ENCODE data around the gene CTU1.

Gene CTU1

GRCh38 chr19:51148580-51148979 lies 40.4 kb upstream of the CTU1 start:
- no peak overlapping the region for H2AFZ ChIP-seq (ENCODE audit: insufficient read depth, low read length, poor library complexity)
- H3K4me3 ChIP-seq (ENCODE audit: low read depth, low read length), result no peak overlapping the region
- no peak overlapping the region for H2BK12ac ChIP-seq (ENCODE audit: low read length)
- H2AK5ac ChIP-seq (ENCODE audit: low read length), result no peak overlapping the region
- no peaks in the 10 kb centered on the region for H3K27me3 ChIP-seq (ENCODE audit: insufficient read depth, low read length)
- H3K14ac ChIP-seq (ENCODE audit: low read length), result no peak overlapping the region
- no peak overlapping the region for H3K4ac ChIP-seq (ENCODE audit: low read depth, low read length)
- H3K9me3 ChIP-seq (ENCODE audit: insufficient read depth, low read depth, low read length), result no peaks in the 10 kb centered on the region
- no peak overlapping the region for H3K9ac ChIP-seq (ENCODE audit: low read length)
- no peak overlapping the region for H4K91ac ChIP-seq (ENCODE audit: low read depth, low read length)
- H3K79me1 ChIP-seq (ENCODE audit: low read length), result no peaks in the 10 kb centered on the region
- H3K4me2 ChIP-seq (ENCODE audit: low read length), result no peak overlapping the region
- no peak for DNase-seq
- no peak overlapping the region for H4K12ac ChIP-seq (ENCODE audit: low read depth, low read length)
- H2BK120ac ChIP-seq (ENCODE audit: insufficient read depth, low read length, poor library complexity), result no peak overlapping the region
- no CpG with 5 or more reads among the region's 3 CpGs for WGBS (ENCODE audit: extremely low coverage, insufficient coverage, insufficient read length)
- no peak overlapping the region for H3K18ac ChIP-seq (ENCODE audit: low read length)
- H3K79me2 ChIP-seq (ENCODE audit: control insufficient read depth, insufficient read depth, low read length, poor library complexity), result no peaks in the 10 kb centered on the region
- H3K36me3 ChIP-seq (ENCODE audit: control insufficient read depth in 1 of 2, insufficient read depth in 2 of 2, low read length in 2 of 2), result no peaks in the 10 kb centered on the region
- H3K23ac ChIP-seq (ENCODE audit: low read length), result no peak overlapping the region
- H3K4me1 ChIP-seq (ENCODE audit: control insufficient read depth in 1 of 2, insufficient read depth in 2 of 2, low read length in 2 of 2), result peaks cover 0 to 2% of the 10 kb centered on the region in 2 experiments
- H3K27ac ChIP-seq (ENCODE audit: low read depth, low read length), result no peak overlapping the region
- H4K8ac ChIP-seq (ENCODE audit: low read depth, low read length), result no peak overlapping the region
- no peak overlapping the region for H2BK5ac ChIP-seq (ENCODE audit: low read depth, low read length, poor library complexity)

- H3K79me1 ChIP-seq (ENCODE audit: low read length), result no peaks in the 10 kb centered on the region
- no peaks in the 10 kb centered on the region for H3K27me3 ChIP-seq (ENCODE audit: insufficient read depth, low read length)
- H2BK120ac ChIP-seq (ENCODE audit: insufficient read depth, low read length, poor library complexity), result no peak overlapping the region
- H3K9ac ChIP-seq (ENCODE audit: low read length), result no peak overlapping the region
- no peak for DNase-seq
- H2BK5ac ChIP-seq (ENCODE audit: low read depth, low read length, poor library complexity), result no peak overlapping the region
- H3K36me3 ChIP-seq (ENCODE audit: control insufficient read depth in 1 of 2, insufficient read depth in 2 of 2, low read length in 2 of 2), result no peaks in the 10 kb centered on the region
- no peak overlapping the region for H2AK5ac ChIP-seq (ENCODE audit: low read length)
- H3K27ac ChIP-seq (ENCODE audit: low read depth, low read length), result no peak overlapping the region
- H3K79me2 ChIP-seq (ENCODE audit: control insufficient read depth, insufficient read depth, low read length, poor library complexity), result no peaks in the 10 kb centered on the region
- H4K8ac ChIP-seq (ENCODE audit: low read depth, low read length), result no peak overlapping the region
- WGBS (ENCODE audit: extremely low coverage, insufficient coverage, insufficient read length), result no CpG with 5 or more reads among the region's 1 CpG
- H3K9me3 ChIP-seq (ENCODE audit: insufficient read depth, low read depth, low read length), result no peaks in the 10 kb centered on the region
- no peak overlapping the region for H2BK12ac ChIP-seq (ENCODE audit: low read length)
- H3K4ac ChIP-seq (ENCODE audit: low read depth, low read length), result no peak overlapping the region
- H2AFZ ChIP-seq (ENCODE audit: insufficient read depth, low read length, poor library complexity), result no peak overlapping the region
- H3K18ac ChIP-seq (ENCODE audit: low read length), result no peak overlapping the region
- no peak overlapping the region for H3K4me2 ChIP-seq (ENCODE audit: low read length)
- H3K4me1 ChIP-seq (ENCODE audit: control insufficient read depth in 1 of 2, insufficient read depth in 2 of 2, low read length in 2 of 2), result peaks cover 0 to 2% of the 10 kb centered on the region in 2 experiments
- H4K91ac ChIP-seq (ENCODE audit: low read depth, low read length), result no peak overlapping the region
- no peak overlapping the region for H4K12ac ChIP-seq (ENCODE audit: low read depth, low read length)
- H3K4me3 ChIP-seq (ENCODE audit: low read depth, low read length), result no peak overlapping the region
- H3K23ac ChIP-seq (ENCODE audit: low read length), result no peak overlapping the region
- no peak overlapping the region for H3K14ac ChIP-seq (ENCODE audit: low read length)
Measured at GRCh38 chr19:51147663-51148062, 39.5 kb upstream of the CTU1 start.

GRCh38 chr19:51146751-51147150 lies 38.5 kb upstream of the CTU1 start:
- H3K4me1 ChIP-seq (ENCODE audit: control insufficient read depth in 1 of 2, insufficient read depth in 2 of 2, low read length in 2 of 2), result peaks cover 0 to 2% of the 10 kb centered on the region in 2 experiments
- no peak overlapping the region for H3K23ac ChIP-seq (ENCODE audit: low read length)
- no peak overlapping the region for H3K4me2 ChIP-seq (ENCODE audit: low read length)
- H3K79me2 ChIP-seq (ENCODE audit: control insufficient read depth, insufficient read depth, low read length, poor library complexity), result no peaks in the 10 kb centered on the region
- H2AFZ ChIP-seq (ENCODE audit: insufficient read depth, low read length, poor library complexity), result no peak overlapping the region
- no peak overlapping the region for H3K27ac ChIP-seq (ENCODE audit: low read depth, low read length)
- no peaks in the 10 kb centered on the region for H3K79me1 ChIP-seq (ENCODE audit: low read length)
- H3K36me3 ChIP-seq (ENCODE audit: control insufficient read depth in 1 of 2, insufficient read depth in 2 of 2, low read length in 2 of 2), result no peaks in the 10 kb centered on the region
- no peak overlapping the region for H4K12ac ChIP-seq (ENCODE audit: low read depth, low read length)
- H3K4ac ChIP-seq (ENCODE audit: low read depth, low read length), result no peak overlapping the region
- H4K8ac ChIP-seq (ENCODE audit: low read depth, low read length), result no peak overlapping the region
- DNase-seq, result no peak
- H3K9ac ChIP-seq (ENCODE audit: low read length), result no peak overlapping the region
- no peak overlapping the region for H4K91ac ChIP-seq (ENCODE audit: low read depth, low read length)
- no peak overlapping the region for H3K4me3 ChIP-seq (ENCODE audit: low read depth, low read length)
- H3K14ac ChIP-seq (ENCODE audit: low read length), result no peak overlapping the region
- H2BK120ac ChIP-seq (ENCODE audit: insufficient read depth, low read length, poor library complexity), result no peak overlapping the region
- no peaks in the 10 kb centered on the region for H3K27me3 ChIP-seq (ENCODE audit: insufficient read depth, low read length)
- no peak overlapping the region for H2AK5ac ChIP-seq (ENCODE audit: low read length)
- no peak overlapping the region for H2BK5ac ChIP-seq (ENCODE audit: low read depth, low read length, poor library complexity)
- H3K18ac ChIP-seq (ENCODE audit: low read length), result no peak overlapping the region
- H2BK12ac ChIP-seq (ENCODE audit: low read length), result no peak overlapping the region
- H3K9me3 ChIP-seq (ENCODE audit: insufficient read depth, low read depth, low read length), result no peaks in the 10 kb centered on the region
- no CpG with 5 or more reads among the region's 7 CpGs for WGBS (ENCODE audit: extremely low coverage, insufficient coverage, insufficient read length)

- Histone ChIP-seq H3K4me1 (ENCODE audit: control insufficient read depth in 1 of 2, insufficient read depth in 2 of 2, low read length in 2 of 2) (peaks cover 0 to 2% of the 10 kb centered on the region in 2 experiments), H4K12ac (ENCODE audit: low read depth, low read length) (no peak overlapping the region), H3K27ac (ENCODE audit: low read depth, low read length) (no peak overlapping the region), H3K14ac (ENCODE audit: low read length) (no peak overlapping the region), H3K23ac (ENCODE audit: low read length) (no peak overlapping the region), H3K79me1 (ENCODE audit: low read length) (no peaks in the 10 kb centered on the region), H3K18ac (ENCODE audit: low read length) (no peak overlapping the region), H2AFZ (ENCODE audit: insufficient read depth, low read length, poor library complexity) (no peak overlapping the region), H4K8ac (ENCODE audit: low read depth, low read length) (no peak overlapping the region), H3K9ac (ENCODE audit: low read length) (no peak overlapping the region), H3K36me3 (ENCODE audit: control insufficient read depth in 1 of 2, insufficient read depth in 2 of 2, low read length in 2 of 2) (no peaks in the 10 kb centered on the region), H2AK5ac (ENCODE audit: low read length) (no peak overlapping the region), H3K4ac (ENCODE audit: low read depth, low read length) (no peak overlapping the region), H3K4me3 (ENCODE audit: low read depth, low read length) (no peak overlapping the region), H2BK120ac (ENCODE audit: insufficient read depth, low read length, poor library complexity) (no peak overlapping the region), H2BK12ac (ENCODE audit: low read length) (no peak overlapping the region), H3K9me3 (ENCODE audit: insufficient read depth, low read depth, low read length) (no peaks in the 10 kb centered on the region), H3K27me3 (ENCODE audit: insufficient read depth, low read length) (no peaks in the 10 kb centered on the region), H2BK5ac (ENCODE audit: low read depth, low read length, poor library complexity) (no peak overlapping the region), H3K79me2 (ENCODE audit: control insufficient read depth, insufficient read depth, low read length, poor library complexity) (no peaks in the 10 kb centered on the region), H3K4me2 (ENCODE audit: low read length) (no peak overlapping the region), H4K91ac (ENCODE audit: low read depth, low read length) (no peak overlapping the region)
- WGBS (ENCODE audit: extremely low coverage, insufficient coverage, insufficient read length), result no CpG with 5 or more reads among the region's 4 CpGs
- DNase-seq, result no peak
Measured at GRCh38 chr19:51145916-51146493, 37.8 kb upstream of the CTU1 start.
